Fibroblast of lung (primary cell): ENCODE results near the gene PKD2L2.

Source experiments
- CTCF ChIP-seq, 2 donors: IDR thresholded peaks in 1 of 2; conservative IDR thresholded peaks in 1 of 2; 1 replicate in 1 of 2; 2 replicates in 1 of 2; pipeline ENCODE4 v1.5.1; 2011 to 2012; ENCODE audit warnings: low read length in 2 of 2, control low read depth in 1 of 2, inconsistent platforms in 1 of 2, low read depth in 1 of 2, mild to moderate bottlenecking in 1 of 2
- EZH2 ChIP-seq: IDR thresholded peaks from 2 replicates; pipeline ENCODE4 v1.5.1; 2012; ENCODE audit warnings: low read length, control low read depth, mild to moderate bottlenecking; ENCODE audit errors: missing control alignments

GRCh38 chr5:137870647-137871339, 18.5 kb upstream of the PKD2L2 start:
- TF ChIP-seq CTCF (conservative IDR thresholded peaks at IDR 0.05 in 1 of 2, IDR thresholded peaks at IDR 0.05 in 1 of 2; ENCODE audit: low read depth in 1 of 2, low read length in 2 of 2) (no peak), EZH2 (no peak)
